WTC11 (cell line): ENCODE data around the gene TMEM144. TPM values are rescaled to one million over a fixed set of nuclear protein-coding genes. Genes with fewer than 3 reads are reported as not detected.
A peak's percentile ranks its signal among the peaks of the same experiment; 100 is the strongest.

Source experiments
- ATAC-seq: fragments of 200-7000 bp; cut with Tn5 transposase; 2 replicates; pipeline ENCODE4 v1.10.0; 2021; ENCODE audit warnings: mild to moderate bottlenecking, moderate library complexity
- CTCF ChIA-PET: fragments of 300-600 bp; sonication (Branson Sonifier 250); formaldehyde crosslinking; loops from one replicate; lab custom pipeline; 2021; ENCODE audit warnings: antibody characterized with exemption; lab: Charles Lee
- POLR2A ChIA-PET: fragments of 350-600 bp; sonication (Branson Sonifier 250); formaldehyde crosslinking; loops from one replicate; lab custom pipeline; 2021; ENCODE audit warnings: antibody characterized with exemption; lab: Charles Lee
- DNase-seq: peaks from one replicate; pipeline ENCODE4 v3.0.0; 2021; ENCODE audit warnings: low spot score
- H3K27ac Mint-ChIP-seq: 2 replicates; pipeline ENCODE4 v1.8.0; 2021; ENCODE audit warnings: mixed read lengths
- H3K27me3 Mint-ChIP-seq: 2 replicates; pipeline ENCODE4 v1.8.0; 2021; ENCODE audit warnings: low read depth, mild to moderate bottlenecking, moderate library complexity, mixed read lengths
- H3K36me3 Mint-ChIP-seq: 2 replicates; pipeline ENCODE4 v1.8.0; 2021; ENCODE audit warnings: mixed read lengths
- H3K4me1 Mint-ChIP-seq: 2 replicates; pipeline ENCODE4 v1.8.0; 2022; ENCODE audit warnings: mixed read lengths
- H3K4me3 Mint-ChIP-seq: 2 replicates; pipeline ENCODE4 v1.8.0; 2021; ENCODE audit warnings: mild to moderate bottlenecking, moderate library complexity, mixed read lengths
- H3K9me3 Mint-ChIP-seq: 2 replicates; pipeline ENCODE4 v1.8.0; 2021; ENCODE audit warnings: mixed read lengths
- AFF4 ChIP-seq: sonication (generic); formaldehyde crosslinking; IDR thresholded peaks from 2 replicates; pipeline ENCODE4 v1.8.1; 2023; ENCODE audit warnings: mild to moderate bottlenecking, missing genetic modification reagents, borderline replicate concordance
- ATF3 ChIP-seq: sonication (generic); formaldehyde crosslinking; conservative IDR thresholded peaks from 2 replicates; pipeline ENCODE4 v1.8.1; 2022; ENCODE audit warnings: mild to moderate bottlenecking, missing genetic modification reagents
- ELF4 ChIP-seq: sonication (generic); formaldehyde crosslinking; IDR thresholded peaks from 2 replicates; pipeline ENCODE4 v1.8.1; 2022; ENCODE audit warnings: low read depth, mild to moderate bottlenecking, moderate library complexity, missing genetic modification reagents
- EMX1 ChIP-seq: fragments of 250-450 bp; sonication (Bioruptor Pico); IDR thresholded peaks from 2 replicates; pipeline ENCODE4 v1.8.0; 2021; ENCODE audit warnings: mild to moderate bottlenecking
- IRF1 ChIP-seq: sonication (generic); formaldehyde crosslinking; IDR thresholded peaks from 2 replicates; pipeline ENCODE4 v1.8.0; 2023; ENCODE audit warnings: missing genetic modification reagents
- NFATC4 ChIP-seq: fragments of 250-450 bp; sonication (Bioruptor Pico); IDR thresholded peaks from 2 replicates; pipeline ENCODE4 v1.9.0; 2021; ENCODE audit warnings: mild to moderate bottlenecking
- NFE2L1 ChIP-seq: sonication (generic); formaldehyde crosslinking; IDR thresholded peaks from 2 replicates; pipeline ENCODE4 v1.8.1; 2023; ENCODE audit warnings: missing genetic modification reagents
- PRDM15 ChIP-seq: sonication (generic); formaldehyde crosslinking; IDR thresholded peaks from 2 replicates; pipeline ENCODE4 v1.8.0; 2022; ENCODE audit warnings: missing genetic modification reagents
- SOX15 ChIP-seq: fragments of 250-450 bp; sonication (Bioruptor Pico); IDR thresholded peaks from 2 replicates; pipeline ENCODE4 v1.9.0; 2021; ENCODE audit warnings: mild to moderate bottlenecking
- STAT6 ChIP-seq: sonication (generic); formaldehyde crosslinking; conservative IDR thresholded peaks from 2 replicates; pipeline ENCODE4 v1.8.1; 2023; ENCODE audit warnings: mild to moderate bottlenecking, low read depth, missing genetic modification reagents, moderate library complexity
- ZBTB21 ChIP-seq: sonication (generic); formaldehyde crosslinking; IDR thresholded peaks from 2 replicates; pipeline ENCODE4 v1.8.1; 2023; ENCODE audit warnings: mild to moderate bottlenecking, missing genetic modification reagents, borderline replicate concordance
- ZNF121 ChIP-seq: sonication (generic); formaldehyde crosslinking; IDR thresholded peaks from 2 replicates; pipeline ENCODE4 v1.8.0; 2023; ENCODE audit warnings: missing genetic modification reagents
- ZNF281 ChIP-seq: sonication (generic); formaldehyde crosslinking; IDR thresholded peaks from 2 replicates; pipeline ENCODE4 v1.8.0; 2023; ENCODE audit warnings: mild to moderate bottlenecking, missing genetic modification reagents
- total RNA-seq: library from RNA; stranded (reverse); gene quantifications from 3 replicates; pipeline ENCODE4 v1.2.3, GENCODE V29; 2021

Gene TMEM144
- total RNA-seq, 1 experiment from 2014 or later, result 3.8 TPM

- TF ChIP-seq IRF1 (CRISPR knock-in tag) (no peak), SOX15 (no peak), EMX1 (no peak), STAT6 (CRISPR knock-in tag) (no peak), NFATC4 (no peak), ATF3 (CRISPR knock-in tag) (no peak), ELF4 (no peak), ZNF121 (no peak), ZNF281 (no peak), NFE2L1 (CRISPR knock-in tag) (no peak), AFF4 (CRISPR knock-in tag) (no peak)
These were observed 49.8 kb downstream of the TMEM144 start (continued) for GRCh38 chr4:158259955-158260575.

GRCh38 chr4:158261480-158261879 lies 51.2 kb downstream of the TMEM144 start:
- ATAC-seq, result peak; percentile 51; the same call in 1 of the 2 replicates
- Mint-ChIP-seq H3K4me3 (no peak overlapping the region), H3K27me3 (no peaks in the 10 kb centered on the region), H3K9me3 (no peaks in the 10 kb centered on the region), H3K27ac (no peak overlapping the region), H3K4me1 (peaks cover 48% of the 10 kb centered on the region), H3K36me3 (no peaks in the 10 kb centered on the region)
- ChIA-PET POLR2A (no interaction called here), CTCF (no interaction called here)
- no peak for TF ChIP-seq ZBTB21 (CRISPR knock-in tag)
- no peak for TF ChIP-seq PRDM15
- no peak for DNase-seq
